CD14-positive monocyte (primary cell): ENCODE measurements around the gene SCAMP3. TPM values are rescaled to one million over a fixed set of nuclear protein-coding genes. Genes with fewer than 3 reads are reported as not detected.

ENCODE experiments used
- DNase-seq, 3 donors: peaks; one replicate each; pipeline ENCODE4 v3.0.0-alpha.2; 2011 to 2022
- H2AFZ ChIP-seq: 2 replicates; pipeline ENCODE4 v1.6.0; 2012; ENCODE audit warnings: mild to moderate bottlenecking, low read depth, low read length, inconsistent platforms; ENCODE audit not compliant: insufficient read depth, poor library complexity, severe bottlenecking
- H3K27ac ChIP-seq, 2 donors: 1 replicate in 1 of 2; 2 replicates in 1 of 2; pipeline ENCODE4 v1.5.1; 2012 to 2013; ENCODE audit warnings: low read length in 2 of 2, control low read depth in 1 of 2, inconsistent platforms in 1 of 2, low read depth in 1 of 2, mild to moderate bottlenecking in 1 of 2
- H3K27me3 ChIP-seq, 2 donors: one replicate each; pipeline versions ENCODE4 v1.6.0 to v1.6.1; 2011 to 2013; ENCODE audit warnings: low read length in 2 of 2; ENCODE audit not compliant: control insufficient read depth in 2 of 2, insufficient read depth in 2 of 2
- H3K36me3 ChIP-seq, 2 donors: replicated peaks in 1 of 2; 1 replicate in 1 of 2; 2 replicates in 1 of 2; pipeline versions ENCODE4 v1.5.1 to v1.6.1; 2012 to 2013; ENCODE audit warnings: low read length in 2 of 2, control low read depth in 1 of 2, inconsistent platforms in 1 of 2, mild to moderate bottlenecking in 1 of 2; ENCODE audit not compliant: insufficient read depth in 2 of 2, control insufficient read depth in 1 of 2
- H3K4me1 ChIP-seq, 2 donors: 1 replicate in 1 of 2; 2 replicates in 1 of 2; pipeline versions ENCODE4 v1.5.1 to v1.6.1; 2012 to 2013; ENCODE audit warnings: low read length in 2 of 2, control low read depth in 1 of 2, inconsistent platforms in 1 of 2, mild to moderate bottlenecking in 1 of 2, moderate library complexity in 1 of 2; ENCODE audit not compliant: insufficient read depth in 2 of 2, control insufficient read depth in 1 of 2
- H3K4me2 ChIP-seq: replicated peaks from 2 replicates; pipeline ENCODE3; 2012; ENCODE audit warnings: low read length, moderate library complexity, mild to moderate bottlenecking; ENCODE audit not compliant: poor library complexity, severe bottlenecking; ENCODE audit errors: extremely low read depth
- H3K4me3 ChIP-seq, 3 experiments: fragments of 200-600 bp in 1 of 3; sonication (generic) in 1 of 3; replicated peaks in 1 of 3; 1 replicate in 2 of 3; 2 replicates in 1 of 3; pipeline ENCODE4 v1.5.1; 2011 to 2013; ENCODE audit warnings: low read length in 3 of 3, mild to moderate bottlenecking in 3 of 3, control low read depth in 2 of 3, low read depth in 2 of 3, inconsistent platforms in 1 of 3, moderate library complexity in 1 of 3
- H3K79me2 ChIP-seq: 2 replicates; pipeline ENCODE4 v1.6.0; 2012; ENCODE audit warnings: mild to moderate bottlenecking, control low read depth, inconsistent platforms, low read length, moderate library complexity; ENCODE audit not compliant: insufficient read depth
- H3K9ac ChIP-seq: 2 replicates; pipeline ENCODE4 v1.6.0; 2017; ENCODE audit warnings: low read length, mild to moderate bottlenecking; ENCODE audit not compliant: insufficient read depth, poor library complexity, severe bottlenecking
- H3K9me3 ChIP-seq, 2 donors: replicated peaks in 1 of 2; 1 replicate in 1 of 2; 2 replicates in 1 of 2; pipeline versions ENCODE4 v1.5.1 to v1.6.1; 2012 to 2013; ENCODE audit warnings: low read length in 2 of 2, control low read depth in 1 of 2; ENCODE audit not compliant: control insufficient read depth in 1 of 2, insufficient read depth in 1 of 2
- H4K20me1 ChIP-seq: 2 replicates; pipeline ENCODE4 v1.6.0; 2012; ENCODE audit warnings: mild to moderate bottlenecking, low read length, control low read depth, moderate library complexity; ENCODE audit not compliant: insufficient read depth
- H3K27ac Mint-ChIP-seq, 7 donors: one replicate each; pipeline ENCODE4 v1.8.0; 2020; ENCODE audit warnings: mild to moderate bottlenecking in 7 of 7, mixed read lengths in 7 of 7, moderate library complexity in 6 of 7, inconsistent platforms in 2 of 7
- H3K27me3 Mint-ChIP-seq, 3 donors: one replicate each; pipeline ENCODE4 v1.8.0; 2021 to 2022; ENCODE audit warnings: low read depth in 3 of 3, mild to moderate bottlenecking in 3 of 3, mixed read lengths in 3 of 3, moderate library complexity in 3 of 3, inconsistent platforms in 1 of 3
- H3K36me3 Mint-ChIP-seq, 2 donors: one replicate each; pipeline ENCODE4 v1.8.0; 2020; ENCODE audit warnings: mixed read lengths in 2 of 2, inconsistent platforms in 1 of 2, mild to moderate bottlenecking in 1 of 2
- H3K4me1 Mint-ChIP-seq: one replicate; pipeline ENCODE4 v1.8.0; 2020; ENCODE audit warnings: mild to moderate bottlenecking, mixed read lengths
- H3K4me3 Mint-ChIP-seq, 2 donors: one replicate each; pipeline ENCODE4 v1.8.0; 2020; ENCODE audit warnings: mild to moderate bottlenecking in 2 of 2, mixed read lengths in 2 of 2, moderate library complexity in 1 of 2
- H3K9me3 Mint-ChIP-seq, 7 donors: one replicate each; pipeline ENCODE4 v1.8.0; 2020 to 2022; ENCODE audit warnings: mixed read lengths in 7 of 7, mild to moderate bottlenecking in 6 of 7, moderate library complexity in 6 of 7, inconsistent platforms in 2 of 7
- WGBS: methylation state at CpG from one replicate; pipeline ENCODE4 v1.1.5; 2013; ENCODE audit warnings: missing lambda C conversion rate; ENCODE audit not compliant: insufficient coverage; 5-methylcytosine and 5-hydroxymethylcytosine counted together
- intact Hi-C, 2 donors: fragments of 100-400 bp; cut with micrococcal nuclease; formaldehyde crosslinking; loops; one replicate each; pipeline versions ENCODE4 v1.15.0 to v1.15.1; 2023
- polyA plus RNA-seq, 3 donors: library from polyadenylated mRNA; depleted of rRNA in 1 of 3; unstranded in 2 of 3; stranded (reverse) in 1 of 3; fragments of 300-500 nt in 2 of 3; fragments of >200 nt in 1 of 3; fragmentation: Illumina TruSeq in 2 of 3; gene quantifications; 1 replicate in 2 of 3; 2 replicates in 1 of 3; pipeline ENCODE4 v1.2.3, GENCODE V29; 2012 to 2021
- TF ChIP-seq, protein P1 (sequence below): fragments of 200-600 bp; IDR thresholded peaks from one replicate; pipeline ENCODE4 v1.8.0; 2022; ENCODE audit warnings: antibody characterized with exemption, mild to moderate bottlenecking

The SCAMP3 gene
- polyA plus RNA-seq, 3 donors, result 54.9 to 69.8 (median 64.9) TPM

DNA sequence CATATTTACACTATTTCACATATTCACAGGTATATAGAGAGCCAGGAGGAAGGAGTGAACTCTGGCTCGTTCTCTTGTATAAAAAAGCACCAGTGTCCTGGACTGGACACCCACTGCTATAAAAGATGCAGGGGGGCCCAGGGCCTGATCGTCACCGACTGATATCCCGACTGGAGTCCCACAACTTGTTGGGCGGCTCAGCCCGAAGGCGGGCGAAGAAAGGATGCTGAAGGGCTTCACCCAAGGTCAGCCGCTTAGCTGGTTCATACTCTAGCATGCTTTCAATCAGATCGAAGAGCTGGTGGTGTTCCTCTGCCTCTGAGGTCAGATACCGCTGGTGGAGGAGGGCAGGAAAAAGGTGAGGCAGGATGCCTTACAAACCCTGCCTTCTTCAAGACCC lies 907 bp upstream of the SCAMP3 start:
- intact Hi-C loops, result loop anchor here in 1 of 2 donors (2.0 kb wide), 2 partner anchors 14 to 46 kb away; partner anchors contain the start of genes FDPS and HCN3
- H3K36me3 Mint-ChIP-seq, result peaks cover 64 to 73% of the 10 kb centered on the region in 2 donors
- peak overlapping the region in 1 of 2 donors; percentile 93 for H3K4me3 Mint-ChIP-seq
- Histone ChIP-seq H3K4me3 (no peak overlapping the region), H3K4me2 (no peak overlapping the region), H3K4me1 (peaks cover 14 to 17% of the 10 kb centered on the region in 2 donors), H3K27ac (peak overlapping the region in 1 of 2 donors; percentile 83), H3K9me3 (no peaks in the 10 kb centered on the region), H2AFZ (no peak overlapping the region), H3K27me3 (no peaks in the 10 kb centered on the region), H4K20me1 (peaks cover 12% of the 10 kb centered on the region), H3K36me3 (peaks cover 42 to 77% of the 10 kb centered on the region in 2 donors), H3K9ac (no peak overlapping the region), H3K79me2 (peaks cover 20% of the 10 kb centered on the region)
- H3K9me3 Mint-ChIP-seq, result no peaks in the 10 kb centered on the region
- peaks cover 20% of the 10 kb centered on the region for H3K4me1 Mint-ChIP-seq
- TF ChIP-seq, protein P1, sequence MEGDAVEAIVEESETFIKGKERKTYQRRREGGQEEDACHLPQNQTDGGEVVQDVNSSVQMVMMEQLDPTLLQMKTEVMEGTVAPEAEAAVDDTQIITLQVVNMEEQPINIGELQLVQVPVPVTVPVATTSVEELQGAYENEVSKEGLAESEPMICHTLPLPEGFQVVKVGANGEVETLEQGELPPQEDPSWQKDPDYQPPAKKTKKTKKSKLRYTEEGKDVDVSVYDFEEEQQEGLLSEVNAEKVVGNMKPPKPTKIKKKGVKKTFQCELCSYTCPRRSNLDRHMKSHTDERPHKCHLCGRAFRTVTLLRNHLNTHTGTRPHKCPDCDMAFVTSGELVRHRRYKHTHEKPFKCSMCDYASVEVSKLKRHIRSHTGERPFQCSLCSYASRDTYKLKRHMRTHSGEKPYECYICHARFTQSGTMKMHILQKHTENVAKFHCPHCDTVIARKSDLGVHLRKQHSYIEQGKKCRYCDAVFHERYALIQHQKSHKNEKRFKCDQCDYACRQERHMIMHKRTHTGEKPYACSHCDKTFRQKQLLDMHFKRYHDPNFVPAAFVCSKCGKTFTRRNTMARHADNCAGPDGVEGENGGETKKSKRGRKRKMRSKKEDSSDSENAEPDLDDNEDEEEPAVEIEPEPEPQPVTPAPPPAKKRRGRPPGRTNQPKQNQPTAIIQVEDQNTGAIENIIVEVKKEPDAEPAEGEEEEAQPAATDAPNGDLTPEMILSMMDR, result no peak
- H3K27ac Mint-ChIP-seq, result peak overlapping the region in 6 of 7 donors; percentile 52 to 97 (median 92)
- no peak for DNase-seq
- 97% methylated on average over 9 of the region's 11 CpGs for WGBS
- no peaks in the 10 kb centered on the region for H3K27me3 Mint-ChIP-seq

DNA sequence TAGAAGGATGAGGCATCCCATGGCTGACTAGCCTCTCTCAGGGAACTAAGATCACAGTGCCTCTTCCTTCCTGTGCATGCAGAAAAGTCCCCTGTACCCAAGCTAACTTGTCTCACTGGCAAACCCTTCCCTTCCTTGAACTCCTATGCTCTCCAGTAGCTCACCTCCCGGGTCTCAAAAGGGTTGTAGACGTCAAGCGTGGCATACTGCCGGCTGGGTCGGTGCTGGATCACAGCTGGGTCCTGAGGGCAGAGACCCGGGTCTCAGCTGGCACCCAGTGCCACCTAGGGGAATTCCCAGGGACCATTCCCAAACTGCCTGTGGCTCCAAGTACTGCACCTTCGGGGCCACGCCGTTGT lies 688 bp downstream of the SCAMP3 start:
- H3K9ac ChIP-seq, result peak overlapping the region; percentile 78
- Mint-ChIP-seq H3K27me3 (no peaks in the 10 kb centered on the region), H3K4me1 (peaks cover 21% of the 10 kb centered on the region), H3K27ac (peak overlapping the region; percentile 92 to 97 (median 95)), H3K9me3 (no peaks in the 10 kb centered on the region), H3K36me3 (peaks cover 61 to 73% of the 10 kb centered on the region in 2 donors), H3K4me3 (peak overlapping the region; percentile 93 to 94)
- no peaks in the 10 kb centered on the region for H3K9me3 ChIP-seq
- H3K4me2 ChIP-seq, result peak overlapping the region; percentile 98
- H2AFZ ChIP-seq, result peak overlapping the region; percentile 90
- TF ChIP-seq, protein P1, result no peak
- peak overlapping the region; percentile 50 to 95 (median 77) for H3K4me3 ChIP-seq
- peak overlapping the region; percentile 56 to 83 for H3K27ac ChIP-seq
- no peak for DNase-seq
- H3K27me3 ChIP-seq, result no peaks in the 10 kb centered on the region
- peaks cover 20% of the 10 kb centered on the region for H3K79me2 ChIP-seq
- intact Hi-C loops, result no loop called here
- WGBS, result 0% methylated on average over 9 of the region's 9 CpGs
- peaks cover 39 to 73% of the 10 kb centered on the region in 2 donors for H3K36me3 ChIP-seq
- H4K20me1 ChIP-seq, result peaks cover 8% of the 10 kb centered on the region
- H3K4me1 ChIP-seq, result peaks cover 14 to 17% of the 10 kb centered on the region in 2 donors
